K562 (cell line): ENCODE results near the gene PTGES3L. TPM values are rescaled to one million over a fixed set of nuclear protein-coding genes. Genes with fewer than 3 reads are reported as not detected.

ENCODE experiments used
- BRCA1 ChIP-seq, 2 experiments: fragments of 450-650 bp in 1 of 2; sonication (generic) in 1 of 2; formaldehyde crosslinking in 1 of 2; IDR thresholded peaks; 2 replicates each; pipeline versions ENCODE4 v1.5.0 to v1.6.1; 2017 to 2020; ENCODE audit warnings: mild to moderate bottlenecking in 1 of 2, missing genetic modification reagents in 1 of 2
- CBFB ChIP-seq: sonication (generic); formaldehyde crosslinking; IDR thresholded peaks from 2 replicates; pipeline ENCODE4 v1.4.0; 2020; ENCODE audit warnings: mild to moderate bottlenecking, missing genetic modification reagents
- ERF ChIP-seq: fragments of 450-650 bp; formaldehyde crosslinking; IDR thresholded peaks from 2 replicates; pipeline ENCODE4 v1.4.0; 2020; ENCODE audit warnings: mild to moderate bottlenecking, mixed read lengths
- HIVEP1 ChIP-seq: fragments of 250-450 bp; sonication (Bioruptor Pico); IDR thresholded peaks from 2 replicates; pipeline ENCODE4 v1.4.0; 2020; ENCODE audit warnings: mild to moderate bottlenecking
- KAT2B ChIP-seq: IDR thresholded peaks from one replicate; pipeline ENCODE4 v1.6.1; 2012; ENCODE audit warnings: low read depth, mild to moderate bottlenecking, control low read depth, inconsistent platforms, low read length, moderate library complexity
- KAT8 ChIP-seq: fragments of 450-650 bp; IDR thresholded peaks from 2 replicates; pipeline ENCODE4 v1.6.1; 2016; ENCODE audit warnings: low read depth, mild to moderate bottlenecking
- KLF10 ChIP-seq: fragments of 250-450 bp; sonication (Bioruptor Pico); IDR thresholded peaks from 2 replicates; pipeline ENCODE4 v1.6.1; 2021; ENCODE audit warnings: matching md5 sums
- MYC ChIP-seq, 2 experiments: fragments of 250-450 bp in 1 of 2; sonication (Bioruptor Pico) in 1 of 2; IDR thresholded peaks; 2 replicates each; pipeline versions ENCODE4 v1.5.1 to v1.6.1; 2012 to 2021; ENCODE audit warnings: low read depth in 2 of 2, borderline replicate concordance in 1 of 2, improper control_type of control experiment in 1 of 2, low read length in 1 of 2, mild to moderate bottlenecking in 1 of 2, moderate library complexity in 1 of 2
- NEUROD1 ChIP-seq: fragments of 150-350 bp; IDR thresholded peaks from 2 replicates; pipeline ENCODE4 v1.6.1; 2014; ENCODE audit warnings: borderline replicate concordance, low read length, low read depth; ENCODE audit not compliant: partially characterized antibody
- PPARD ChIP-seq: fragments of 250-450 bp; sonication (Bioruptor Pico); IDR thresholded peaks from 2 replicates; pipeline ENCODE4 v1.8.0; 2022; ENCODE audit warnings: inconsistent platforms, mild to moderate bottlenecking, moderate library complexity
- XRCC3 ChIP-seq: fragments of 450-650 bp; IDR thresholded peaks from 2 replicates; pipeline ENCODE4 v1.6.1; 2017; ENCODE audit warnings: mild to moderate bottlenecking, moderate library complexity
- ZNF212 ChIP-seq: fragments of 450-650 bp; formaldehyde crosslinking; IDR thresholded peaks from 2 replicates; pipeline ENCODE4 v1.4.0; 2020; ENCODE audit warnings: mild to moderate bottlenecking
- polyA plus RNA-seq, 8 experiments: library from polyadenylated mRNA; depleted of rRNA in 4 of 8; stranded (reverse) in 5 of 8; unstranded in 3 of 8; fragments of >200 nt; fragmentation: Nextera tagmentation in 2 of 8; fragmentation: Illumina TruSeq in 1 of 8; extraction: Ambion mirVana in 2 of 8; extraction: Trizol in 1 of 8; gene quantifications; 2 replicates each; pipeline versions ENCODE4 v1.2.1 to v1.2.3, GENCODE V29; 2011 to 2014; ENCODE audit warnings: inconsistent platforms in 1 of 8, missing spikeins in 1 of 8
- total RNA-seq, 7 experiments: library from RNA; depleted of rRNA in 6 of 7; stranded (reverse); fragments of >200 nt in 6 of 7; fragmentation: Illumina TruSeq in 2 of 7; extraction: Trizol in 2 of 7; gene quantifications; 2 replicates each; pipeline versions ENCODE4 v1.2.1 to v1.2.3, GENCODE V29; 2011 to 2021; ENCODE audit warnings: low replicate concordance in 1 of 7
- TF ChIP-seq, protein P1 (sequence below): sonication (generic); IDR thresholded peaks from 2 replicates; pipeline ENCODE4 v1.6.1; 2016
- TF ChIP-seq, protein P2 (sequence below): fragments of 250-450 bp; sonication (Bioruptor Pico); IDR thresholded peaks from 2 replicates; pipeline ENCODE4 v1.8.0; 2021; ENCODE audit warnings: moderate library complexity, mild to moderate bottlenecking, inconsistent platforms
- TF ChIP-seq, protein P3 (sequence below): sonication (generic); formaldehyde crosslinking; IDR thresholded peaks from 2 replicates; pipeline ENCODE4 v1.8.1; 2022; ENCODE audit warnings: missing genetic modification reagents

PTGES3L gene
- total and polyA plus RNA-seq, 9 of the 15 experiments (the other 6 are each of a cell fraction or from before 2014, with no cell fraction given), result 6.0 to 16.0 (median 9.6) TPM

DNA sequence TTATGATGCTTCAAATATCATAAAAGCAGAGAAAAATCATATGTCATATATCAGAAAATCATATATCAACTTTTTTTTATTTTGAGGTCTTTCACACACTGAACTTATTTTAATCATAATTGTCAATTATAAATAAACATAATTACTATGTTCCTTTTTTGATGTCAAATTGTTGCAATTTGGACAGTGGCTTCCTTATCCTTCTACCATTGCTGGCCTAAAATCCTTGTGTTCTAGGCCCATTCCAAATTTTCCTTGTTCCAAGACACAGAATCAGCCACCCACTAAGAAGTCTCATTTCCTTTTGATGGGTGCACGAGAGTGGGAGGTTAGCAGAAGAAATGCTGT lies 50.4 kb downstream of the PTGES3L start (continued):
- TF ChIP-seq, protein P1, sequence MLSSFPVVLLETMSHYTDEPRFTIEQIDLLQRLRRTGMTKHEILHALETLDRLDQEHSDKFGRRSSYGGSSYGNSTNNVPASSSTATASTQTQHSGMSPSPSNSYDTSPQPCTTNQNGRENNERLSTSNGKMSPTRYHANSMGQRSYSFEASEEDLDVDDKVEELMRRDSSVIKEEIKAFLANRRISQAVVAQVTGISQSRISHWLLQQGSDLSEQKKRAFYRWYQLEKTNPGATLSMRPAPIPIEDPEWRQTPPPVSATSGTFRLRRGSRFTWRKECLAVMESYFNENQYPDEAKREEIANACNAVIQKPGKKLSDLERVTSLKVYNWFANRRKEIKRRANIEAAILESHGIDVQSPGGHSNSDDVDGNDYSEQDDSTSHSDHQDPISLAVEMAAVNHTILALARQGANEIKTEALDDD, result no peak
- TF ChIP-seq KAT2B (no peak), HIVEP1 (CRISPR knock-in tag) (no peak), CBFB (no peak), ERF (CRISPR knock-in tag) (no peak), KLF10 (CRISPR knock-in tag) (no peak), ZNF212 (no peak), NEUROD1 (no peak), PPARD (no peak), BRCA1 (IDR thresholded peaks at IDR 0.05) (no peak), BRCA1 (CRISPR knock-in tag; IDR thresholded peaks at IDR 0.05) (no peak), XRCC3 (no peak), KAT8 (no peak), MYC (IDR thresholded peaks at IDR 0.05; ENCODE audit: low read depth, low read length) (no peak), MYC (CRISPR knock-in tag; IDR thresholded peaks at IDR 0.05; ENCODE audit: borderline replicate concordance, low read depth) (no peak)
- TF ChIP-seq, protein P2, sequence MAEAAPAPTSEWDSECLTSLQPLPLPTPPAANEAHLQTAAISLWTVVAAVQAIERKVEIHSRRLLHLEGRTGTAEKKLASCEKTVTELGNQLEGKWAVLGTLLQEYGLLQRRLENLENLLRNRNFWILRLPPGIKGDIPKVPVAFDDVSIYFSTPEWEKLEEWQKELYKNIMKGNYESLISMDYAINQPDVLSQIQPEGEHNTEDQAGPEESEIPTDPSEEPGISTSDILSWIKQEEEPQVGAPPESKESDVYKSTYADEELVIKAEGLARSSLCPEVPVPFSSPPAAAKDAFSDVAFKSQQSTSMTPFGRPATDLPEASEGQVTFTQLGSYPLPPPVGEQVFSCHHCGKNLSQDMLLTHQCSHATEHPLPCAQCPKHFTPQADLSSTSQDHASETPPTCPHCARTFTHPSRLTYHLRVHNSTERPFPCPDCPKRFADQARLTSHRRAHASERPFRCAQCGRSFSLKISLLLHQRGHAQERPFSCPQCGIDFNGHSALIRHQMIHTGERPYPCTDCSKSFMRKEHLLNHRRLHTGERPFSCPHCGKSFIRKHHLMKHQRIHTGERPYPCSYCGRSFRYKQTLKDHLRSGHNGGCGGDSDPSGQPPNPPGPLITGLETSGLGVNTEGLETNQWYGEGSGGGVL (CRISPR knock-in tag), result no peak
- TF ChIP-seq, protein P3, sequence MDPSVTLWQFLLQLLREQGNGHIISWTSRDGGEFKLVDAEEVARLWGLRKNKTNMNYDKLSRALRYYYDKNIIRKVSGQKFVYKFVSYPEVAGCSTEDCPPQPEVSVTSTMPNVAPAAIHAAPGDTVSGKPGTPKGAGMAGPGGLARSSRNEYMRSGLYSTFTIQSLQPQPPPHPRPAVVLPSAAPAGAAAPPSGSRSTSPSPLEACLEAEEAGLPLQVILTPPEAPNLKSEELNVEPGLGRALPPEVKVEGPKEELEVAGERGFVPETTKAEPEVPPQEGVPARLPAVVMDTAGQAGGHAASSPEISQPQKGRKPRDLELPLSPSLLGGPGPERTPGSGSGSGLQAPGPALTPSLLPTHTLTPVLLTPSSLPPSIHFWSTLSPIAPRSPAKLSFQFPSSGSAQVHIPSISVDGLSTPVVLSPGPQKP (CRISPR knock-in tag), result no peak
- TF ChIP-seq, all 486 proteins: peak for 0
